NCI-H1417 treated with DMSO at 0.1 percent for 48 hours (cell line): Measurements from ENCODE around the gene ITPR3.

Experiments used
- DNase-seq: peaks from one replicate; lab custom pipeline; 2025; lab: John Stamatoyannopoulos, UW

The ITPR3 gene

DNA sequence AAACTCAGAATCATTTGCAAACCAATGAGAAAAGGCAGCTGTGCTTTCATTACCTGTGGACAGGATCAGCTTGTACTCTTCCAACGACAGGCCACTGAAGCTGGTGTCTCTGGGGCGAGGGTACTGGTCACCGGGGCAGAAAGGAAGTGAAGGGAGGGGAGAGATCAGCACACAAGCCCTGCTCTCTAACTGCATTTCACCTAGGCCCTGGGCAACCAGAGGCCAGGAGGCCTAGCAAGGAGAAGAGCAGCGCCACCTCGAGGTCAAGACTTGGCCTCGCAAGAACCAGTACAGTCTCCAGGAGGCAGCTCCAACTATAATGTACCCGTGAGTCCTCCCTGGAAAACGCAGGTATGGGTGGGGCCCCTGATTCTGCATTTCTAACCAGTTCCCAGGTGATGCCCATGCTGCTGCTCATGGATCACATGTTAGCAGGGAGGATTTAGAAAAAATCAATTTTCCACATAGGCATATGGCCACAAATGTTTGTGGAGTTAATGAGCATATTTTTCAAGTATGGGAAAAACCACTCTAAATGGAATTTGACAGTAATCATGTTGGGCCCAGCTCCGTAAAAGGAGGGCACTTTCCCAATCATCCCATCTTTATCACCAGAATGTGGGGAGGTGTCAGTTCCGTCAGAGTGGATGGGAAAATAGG is 79.4 kb downstream of the ITPR3 start:
- DNase-seq = no peak

GRCh38 chr6:33702345-33702977 is 81.3 kb downstream of the ITPR3 start:
- DNase-seq = no peak

- no peak for DNase-seq
Measured at GRCh38 chr6:33704215-33705066, 83.3 kb downstream of the ITPR3 start.

- no peak for DNase-seq
Measured at GRCh38 chr6:33705268-33705885, 84.3 kb downstream of the ITPR3 start.

DNA sequence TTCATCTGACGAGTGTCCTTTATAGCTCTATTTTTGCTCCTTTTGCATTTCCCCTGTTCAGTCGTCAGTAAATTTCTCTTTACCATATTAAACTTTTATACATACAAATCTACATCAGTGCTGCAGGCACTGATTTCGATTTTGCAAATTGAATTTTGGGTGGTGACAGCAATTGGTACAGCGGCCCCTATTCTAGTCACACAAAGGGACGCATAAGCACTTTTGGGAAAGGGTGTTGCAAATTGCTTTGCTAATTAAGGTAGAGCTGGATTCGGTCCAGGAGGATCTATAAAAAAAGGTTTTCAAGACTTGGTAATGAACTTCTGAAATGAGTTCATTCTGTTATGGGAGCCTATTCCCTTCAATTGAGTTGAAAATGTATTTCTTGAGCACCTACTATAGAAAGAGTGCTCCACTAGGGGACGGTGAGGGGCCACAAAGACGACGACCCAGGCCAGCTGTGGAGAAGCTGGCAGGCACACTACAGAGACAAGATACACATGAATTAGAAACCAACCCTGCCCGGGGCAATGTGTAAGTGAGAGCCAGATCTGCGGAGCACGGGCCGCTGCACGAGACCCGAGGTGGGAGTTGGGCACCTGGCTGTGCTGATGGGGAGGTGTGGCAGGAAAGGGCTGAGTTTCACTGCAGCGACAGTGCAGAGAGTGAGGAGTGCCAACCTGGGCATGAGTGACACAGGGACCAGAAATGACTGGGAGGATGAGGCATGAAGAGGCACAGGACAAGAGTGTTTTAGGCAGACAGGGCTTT is 85.0 kb downstream of the ITPR3 start:
- no peak for DNase-seq

DNA sequence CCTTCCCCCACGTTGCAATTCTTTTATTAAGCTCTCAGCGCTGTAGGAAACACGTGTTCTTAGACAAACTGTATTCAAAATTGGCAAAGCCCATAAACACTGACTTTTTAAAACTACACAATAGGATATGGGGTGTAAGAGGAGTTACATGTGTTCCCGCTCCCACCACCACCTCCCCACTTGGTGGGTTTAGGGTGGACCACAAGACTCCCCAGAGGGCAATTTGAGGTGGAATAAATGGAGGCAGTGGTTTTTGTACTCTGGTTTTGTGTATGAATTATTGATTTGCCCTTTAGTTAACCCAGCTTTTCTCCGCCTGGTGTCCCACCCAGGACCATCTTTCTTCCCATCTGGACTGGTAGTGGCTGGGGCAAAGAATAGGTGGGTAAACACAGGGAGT is 86.6 kb downstream of the ITPR3 start:
- DNase-seq = no peak

GRCh38 chr6:33708516-33709204 is 87.5 kb downstream of the ITPR3 start:
- no peak for DNase-seq

- no peak for DNase-seq
Measured at GRCh38 chr6:33709605-33710295, 88.6 kb downstream of the ITPR3 start.

DNA sequence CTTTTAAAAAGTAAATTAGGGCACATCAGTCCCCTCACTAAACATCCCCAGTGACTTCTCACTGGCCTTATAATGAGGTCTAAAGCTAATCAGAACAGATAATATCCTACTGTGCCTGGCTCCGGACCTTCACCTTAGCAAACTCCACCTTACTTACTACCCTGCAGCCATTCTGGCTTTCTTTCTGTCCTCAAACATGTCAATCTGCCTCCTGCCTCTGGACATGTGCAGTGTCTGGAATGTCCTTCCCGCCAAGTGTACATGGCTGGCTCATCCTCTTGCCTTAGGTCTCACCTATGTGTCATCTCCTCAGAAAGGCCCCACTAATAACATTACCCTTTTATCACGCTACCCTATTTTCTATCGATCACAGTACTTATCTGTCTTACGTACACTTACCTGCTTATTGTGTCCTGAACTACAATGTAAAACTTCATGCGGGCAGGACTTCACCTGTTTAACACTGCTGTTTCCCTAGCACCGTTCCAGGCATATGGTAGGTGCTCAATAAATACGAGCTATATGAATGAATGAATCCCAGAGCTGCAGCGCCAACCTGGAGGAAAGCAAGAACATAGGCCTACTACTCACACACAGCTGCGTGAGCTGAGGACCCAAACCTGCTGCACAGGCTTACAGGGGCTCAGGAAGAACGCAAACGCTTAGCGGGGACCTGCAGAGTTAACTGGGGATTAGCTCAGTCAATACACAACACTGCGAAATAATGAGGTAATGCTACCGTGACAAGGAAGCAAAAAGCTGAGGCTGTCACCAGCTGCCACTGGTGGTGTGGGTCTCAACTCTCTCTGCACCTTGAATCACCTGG is 89.4 kb downstream of the ITPR3 start:
- DNase-seq = no peak

GRCh38 chr6:33711140-33712129 is 90.3 kb downstream of the ITPR3 start, which contains the start of gene UQCC2:
TSS of gene UQCC2 (minus strand) at chr6:33711700. CDS start at chr6:33711686, 14 bp downstream.
- DNase-seq = peak; percentile 77

- DNase-seq = no peak
Measured at GRCh38 chr6:33712914-33713313, 91.8 kb downstream of the ITPR3 start.

DNA sequence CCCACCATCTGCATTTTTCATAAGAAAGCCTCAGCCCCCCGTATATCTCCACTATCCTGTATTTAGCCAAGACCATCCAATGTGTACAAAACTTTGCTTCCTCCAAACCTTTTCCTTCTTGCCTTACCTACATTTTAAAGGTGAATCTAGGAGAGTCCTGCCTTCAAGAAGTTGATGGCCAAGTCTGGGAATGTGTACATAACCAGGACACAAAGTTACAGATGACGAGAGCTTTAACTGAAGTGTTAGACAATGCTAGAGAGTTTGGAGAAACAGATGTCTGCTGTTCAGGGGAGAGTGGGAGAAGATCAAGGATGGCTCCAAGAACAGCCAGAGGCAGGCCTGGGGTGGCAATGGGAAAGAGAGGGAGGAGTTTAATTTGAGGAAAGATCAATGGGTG is 92.7 kb downstream of the ITPR3 start:
- no peak for DNase-seq

DNA sequence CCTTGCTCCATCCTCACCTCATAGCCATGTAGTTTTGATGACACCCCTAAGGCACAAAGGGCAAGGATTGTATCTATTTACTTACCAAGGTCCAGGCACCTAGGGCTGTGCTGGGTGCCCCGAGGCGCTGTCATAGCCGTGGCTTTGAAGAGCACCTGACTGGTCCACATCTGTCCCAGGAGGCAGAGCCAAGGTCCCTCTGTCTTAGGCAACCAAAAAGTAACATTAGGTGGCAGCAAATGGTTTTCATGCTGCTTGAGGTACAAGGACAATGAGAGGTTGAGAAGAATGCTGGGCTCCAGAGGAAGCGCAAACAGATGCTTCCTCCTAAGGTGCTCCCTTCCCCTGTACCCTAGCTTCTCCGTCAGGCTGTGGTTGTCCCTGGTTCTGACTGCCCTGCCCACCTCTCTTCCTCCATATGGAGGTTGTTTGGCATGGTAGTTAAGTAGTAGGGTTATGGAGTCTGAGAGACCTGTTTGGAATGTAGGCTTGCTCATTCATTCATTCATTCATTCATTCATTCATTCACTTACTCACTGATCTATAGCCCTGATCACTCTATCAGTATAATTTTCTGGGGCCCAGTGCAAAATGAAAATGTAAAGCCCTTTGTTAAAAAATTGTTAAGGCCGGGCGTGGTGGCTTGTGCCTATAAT is 93.4 kb downstream of the ITPR3 start:
- DNase-seq = no peak

- peak; percentile 14 for DNase-seq
Measured at GRCh38 chr6:33716379-33716778, 95.3 kb downstream of the ITPR3 start.

DNA sequence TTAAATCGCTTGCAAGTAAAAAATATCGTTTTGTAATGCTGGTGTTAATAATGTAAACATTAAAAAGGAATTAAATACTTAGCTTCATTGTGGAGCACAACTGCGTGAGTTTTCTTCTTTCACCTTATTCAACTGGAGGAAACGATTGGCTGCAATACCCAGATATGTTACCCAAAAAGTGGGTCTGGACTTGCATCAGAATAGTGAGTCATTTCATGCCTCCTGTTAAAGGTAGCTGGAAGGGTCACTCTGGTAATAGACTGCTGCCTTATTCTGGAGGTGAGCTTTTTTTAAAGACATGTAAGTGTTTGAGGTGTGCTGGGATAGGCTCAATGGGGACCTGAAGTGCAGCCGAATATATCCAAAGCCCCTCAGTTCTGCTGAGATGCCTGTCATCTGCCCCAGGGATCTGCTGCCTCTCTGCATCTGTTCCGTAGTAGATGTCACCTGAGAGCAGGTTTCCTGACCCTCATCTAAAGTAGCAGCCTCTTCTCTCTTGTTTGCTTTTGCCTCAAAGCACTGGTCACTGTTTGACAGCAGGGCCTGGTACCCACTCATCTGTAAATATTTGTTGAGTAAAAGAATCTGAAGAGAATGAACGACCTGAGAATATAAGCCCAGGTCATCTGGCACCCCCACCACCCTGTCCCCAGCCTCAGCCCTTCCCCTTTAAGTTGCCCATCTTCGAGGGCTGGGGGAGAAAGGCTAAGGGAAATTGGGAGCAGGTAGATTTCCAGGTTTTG is 95.9 kb downstream of the ITPR3 start:
- no peak for DNase-seq

DNA sequence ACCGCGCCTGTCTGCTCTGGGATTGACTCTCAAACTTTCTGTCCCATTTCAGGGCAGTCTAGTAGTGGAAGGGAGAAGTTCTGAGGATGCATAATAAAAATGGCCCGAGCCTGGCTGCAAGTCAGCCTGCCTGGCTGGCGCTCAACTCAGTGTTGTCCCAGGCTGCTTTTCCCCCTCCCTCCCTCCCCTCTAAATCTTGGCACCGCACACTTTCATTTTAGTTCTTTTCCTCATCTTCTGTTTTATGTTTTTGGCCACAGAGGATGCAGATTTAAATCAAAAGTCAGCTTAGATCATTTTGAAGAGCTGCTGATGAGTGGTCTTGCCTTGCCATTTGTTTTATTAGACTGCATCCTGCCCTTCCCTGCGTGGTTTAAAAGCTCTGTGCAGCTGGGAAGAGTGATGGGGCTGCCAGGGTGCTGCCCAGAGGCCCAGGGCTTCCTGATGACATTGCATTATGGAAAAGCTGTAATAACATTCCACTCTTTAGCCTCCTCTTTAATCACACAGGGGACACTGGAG is 96.9 kb downstream of the ITPR3 start:
- DNase-seq = no peak

DNA sequence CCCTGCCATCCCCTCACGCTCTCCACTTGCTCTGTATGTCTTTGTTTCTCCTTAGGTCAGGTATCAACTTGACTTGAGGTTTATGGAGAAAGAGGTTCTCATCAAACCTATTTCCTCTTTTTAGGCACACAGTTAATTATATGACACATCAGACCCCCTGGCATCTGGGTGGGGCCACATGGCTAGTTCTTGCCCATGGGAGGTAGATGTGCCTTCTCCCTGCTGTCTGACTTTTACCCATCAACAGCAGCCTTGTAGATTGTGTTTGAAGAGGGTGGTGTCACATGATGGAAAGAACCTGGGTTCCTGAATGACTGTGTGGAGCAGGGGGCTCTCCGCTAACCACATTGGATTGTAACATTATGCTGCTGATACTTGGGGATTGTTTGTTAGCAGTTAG is 97.6 kb downstream of the ITPR3 start:
- no peak for DNase-seq
